Ovary (tissue), 3 donors: ENCODE measurements around the gene GLYATL3.
A peak's percentile ranks its signal among the peaks of the same experiment; 100 is the strongest.

Source experiments
- CTCF ChIP-seq, 3 donors: fragments of 450-650 bp in 2 of 3; fragments of 200-600 bp in 1 of 3; IDR thresholded peaks; one replicate each; pipeline versions ENCODE4 v1.5.1 to v1.8.0; 2016 to 2022; ENCODE audit warnings: antibody characterized with exemption in 3 of 3, mild to moderate bottlenecking in 1 of 3
- EP300 ChIP-seq: sonication (generic); formaldehyde crosslinking; IDR thresholded peaks from one replicate; pipeline ENCODE4 v1.6.1; 2017; ENCODE audit warnings: antibody characterized with exemption
- POLR2A ChIP-seq: fragments of 450-650 bp; IDR thresholded peaks from one replicate; pipeline ENCODE4 v1.6.1; 2017; ENCODE audit warnings: antibody characterized with exemption, mild to moderate bottlenecking, moderate library complexity
- donor health status: DM: no; HTN: no; CAD: no.

- TF ChIP-seq CTCF (IDR thresholded peaks at IDR 0.05) (peak in 1 of 3 donors; percentile 18), POLR2A (no peak), EP300 (no peak)
Observed at GRCh38 chr6:49531774-49532569, 32.2 kb downstream of the GLYATL3 start.
